Measurements from ENCODE around the gene OR12D2. TPM values are rescaled to one million over a fixed set of nuclear protein-coding genes. Genes with fewer than 3 reads are reported as not detected.

OR12D2 gene
- total and polyA plus RNA-seq, 2 of the 13 experiments (the other 11 are each of a cell fraction or from before 2014, with no cell fraction given), result 0.26 TPM; not detected in 1

GRCh38 chr6:29399525-29399924 lies 4.1 kb downstream of the OR12D2 start:
- CTCF ChIA-PET (ENCODE audit: low intra/inter-chr PET ratio, low total read pairs), result no interaction called here

DNA sequence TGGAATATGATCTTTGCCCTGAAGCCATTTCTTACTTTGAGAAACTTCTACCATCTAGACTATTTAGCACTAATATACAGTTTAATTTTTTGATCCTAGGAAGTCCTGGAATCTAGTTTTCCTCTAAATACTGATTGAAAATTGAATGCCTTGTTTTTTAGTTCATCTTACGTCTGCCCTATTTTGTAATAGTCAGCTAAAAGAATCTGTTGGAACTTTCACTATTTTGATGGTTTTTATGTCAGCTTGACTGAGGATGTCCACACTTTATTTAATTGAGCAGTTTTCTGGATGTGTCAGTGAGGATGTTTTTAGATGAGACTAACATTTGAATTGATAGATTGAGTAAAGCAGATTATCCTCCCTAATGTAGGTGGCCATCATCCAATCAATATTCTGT lies 8.4 kb downstream of the OR12D2 start:
- ChIA-PET CTCF (ENCODE audit: low intra/inter-chr PET ratio, low total read pairs) (no interaction called here), POLR2A (no interaction called here)
- Histone ChIP-seq H3K27me3 (ENCODE audit: control insufficient read depth in 1 of 2, insufficient read depth in 2 of 2, low read length in 2 of 2) (no peaks in the 10 kb centered on the region), H2AFZ (ENCODE audit: low read length) (no peak overlapping the region), H3K9me3 (ENCODE audit: low read length) (no peaks in the 10 kb centered on the region), H3K4me2 (ENCODE audit: low read depth, low read length) (no peak overlapping the region), H3K27ac (ENCODE audit: extremely low read length, insufficient read depth, low read length) (no peak overlapping the region), H4K20me1 (ENCODE audit: insufficient read depth, low read length) (no peaks in the 10 kb centered on the region), H3K79me2 (ENCODE audit: insufficient read depth, low read length) (no peaks in the 10 kb centered on the region), H3K4me1 (ENCODE audit: insufficient read depth, low read length) (no peaks in the 10 kb centered on the region), H3K4me3 (replicated peaks in 1 of 3; ENCODE audit: insufficient read depth in 1 of 3, low read depth in 2 of 3, low read length in 3 of 3) (no peak overlapping the region), H3K36me3 (replicated peaks in 1 of 2; ENCODE audit: control insufficient read depth in 1 of 2, insufficient read depth in 2 of 2, low read length in 2 of 2) (no peaks in the 10 kb centered on the region), H3K9ac (ENCODE audit: insufficient read depth, low read depth, low read length) (no peak overlapping the region)
- BruUV-seq (replicated peaks), result no TSS peak
- TF ChIP-seq RAD51 (IDR thresholded peaks at IDR 0.05; ENCODE audit: borderline replicate concordance) (no peak), ATAD3A (CRISPR knock-in tag; IDR thresholded peaks at IDR 0.05) (no peak), SIN3A (IDR thresholded peaks at IDR 0.05; ENCODE audit: borderline replicate concordance, low read depth, low read length) (no peak), ZNF17 (CRISPR knock-in tag; IDR thresholded peaks at IDR 0.05) (no peak), POLR2AphosphoS5 (IDR thresholded peaks at IDR 0.05; ENCODE audit: low read depth, low read length) (no peak), MAFK (conservative IDR thresholded peaks at IDR 0.05 in 1 of 2, IDR thresholded peaks at IDR 0.05 in 1 of 2; ENCODE audit: low read length in 2 of 2) (peak; percentile 61 to 83), MAFF (IDR thresholded peaks at IDR 0.05; ENCODE audit: low read depth, low read length) (peak; percentile 62), ESRRA (CRISPR knock-in tag; IDR thresholded peaks at IDR 0.05; ENCODE audit: low read depth) (no peak), LCORL (IDR thresholded peaks at IDR 0.05) (no peak), LCORL (CRISPR knock-in tag; IDR thresholded peaks at IDR 0.05) (no peak), ZNF761 (CRISPR knock-in tag; conservative IDR thresholded peaks at IDR 0.05) (no peak), ZMAT5 (CRISPR knock-in tag; IDR thresholded peaks at IDR 0.05; ENCODE audit: borderline replicate concordance, low read depth) (no peak), ZNF530 (CRISPR knock-in tag; IDR thresholded peaks at IDR 0.05; ENCODE audit: low read depth) (no peak), ZNF629 (CRISPR knock-in tag; conservative IDR thresholded peaks at IDR 0.05) (no peak), MATR3 (CRISPR knock-in tag; IDR thresholded peaks at IDR 0.05) (no peak)
- intact Hi-C loops (cut with micrococcal nuclease; ENCODE audit: unreplicated experiment), result no loop called here
- FAIRE-seq (no peak), ATAC-seq (no peak), DNase-seq (ENCODE audit: low spot score) (no peak)
- WGBS (ENCODE audit: low lambda C conversion rate), result 4% methylated on average over 1 of the region's 1 CpG
- in situ Hi-C loops (cut with HindIII; ENCODE audit: extremely low pct_ligation_motif_present, low pct_unique_long_range_greater_than_20kb), result no loop called here

More at GRCh38 chr6:29399525-29399924, 4.1 kb downstream of the OR12D2 start:
- H3K27me3 ChIP-seq (ENCODE audit: control insufficient read depth in 1 of 2, insufficient read depth in 2 of 2, low read length in 2 of 2), result no peaks in the 10 kb centered on the region
- H3K9ac ChIP-seq (ENCODE audit: insufficient read depth, low read depth, low read length), result no peak overlapping the region
- TF ChIP-seq ZBTB42 (CRISPR knock-in tag; IDR thresholded peaks at IDR 0.05) (no peak), ZKSCAN1 (IDR thresholded peaks at IDR 0.05; ENCODE audit: low read length) (no peak), ZKSCAN8 (CRISPR knock-in tag; IDR thresholded peaks at IDR 0.05; ENCODE audit: borderline replicate concordance) (no peak), ZMYM4 (CRISPR knock-in tag; IDR thresholded peaks at IDR 0.05) (no peak)
- no peaks in the 10 kb centered on the region for H4K20me1 ChIP-seq (ENCODE audit: insufficient read depth, low read length)
- intact Hi-C loops (cut with micrococcal nuclease; ENCODE audit: unreplicated experiment), result no loop called here
- FAIRE-seq (no peak), DNase-seq (ENCODE audit: low spot score) (no peak), ATAC-seq (no peak)
- H3K4me1 ChIP-seq (ENCODE audit: insufficient read depth, low read length), result no peaks in the 10 kb centered on the region
- no peaks in the 10 kb centered on the region for H3K9me3 ChIP-seq (ENCODE audit: low read length)
- no peak overlapping the region for H2AFZ ChIP-seq (ENCODE audit: low read length)
- no peaks in the 10 kb centered on the region for H3K36me3 ChIP-seq (replicated peaks in 1 of 2; ENCODE audit: control insufficient read depth in 1 of 2, insufficient read depth in 2 of 2, low read length in 2 of 2)
- H3K4me2 ChIP-seq (ENCODE audit: low read depth, low read length), result no peak overlapping the region
- no peaks in the 10 kb centered on the region for H3K79me2 ChIP-seq (ENCODE audit: insufficient read depth, low read length)
- H3K4me3 ChIP-seq (replicated peaks in 1 of 3; ENCODE audit: insufficient read depth in 1 of 3, low read depth in 2 of 3, low read length in 3 of 3), result no peak overlapping the region
- in situ Hi-C loops (cut with HindIII; ENCODE audit: extremely low pct_ligation_motif_present, low pct_unique_long_range_greater_than_20kb), result no loop called here
- H3K27ac ChIP-seq (ENCODE audit: extremely low read length, insufficient read depth, low read length), result no peak overlapping the region
- WGBS (ENCODE audit: low lambda C conversion rate), result 10% methylated on average over 2 of the region's 2 CpGs
- POLR2A ChIA-PET, result no interaction called here
- no TSS peak for BruUV-seq (replicated peaks)
